IMR-90 (cell line): ENCODE data around the gene ANO9. TPM values are rescaled to one million over a fixed set of nuclear protein-coding genes. Genes with fewer than 3 reads are reported as not detected.

Experiments used
- ATAC-seq: fragments of 200-7000 bp; cut with Tn5 transposase; 2 replicates; pipeline ENCODE4 v1.9.1; 2020; ENCODE audit warnings: low read depth, mild to moderate bottlenecking, moderate library complexity
- BruUV-seq: library from RNA; stranded (reverse); fragments of 400-500 nt; replicated peaks from 2 replicates; lab custom pipeline; 2021; lab: Mats Ljungman, UMichigan
- CTCF ChIA-PET: fragments of 300-600 bp; formaldehyde crosslinking; extraction: SDS; loops from one replicate; lab custom pipeline; 2021; ENCODE audit warnings: antibody characterized with exemption; lab: Yijun Ruan, JAX
- POLR2A ChIA-PET: fragments of 300-600 bp; sonication (Branson Sonifier 250); formaldehyde crosslinking; loops from one replicate; lab custom pipeline; 2022; ENCODE audit warnings: antibody characterized with exemption; ENCODE audit not compliant: unreplicated experiment; lab: Charles Lee
- DNase-seq: peaks from one replicate; pipeline ENCODE4 v3.0.0; 2013
- H2AFZ ChIP-seq: replicated peaks from 2 replicates; pipeline ENCODE3; 2013; ENCODE audit warnings: low read length, mild to moderate bottlenecking; ENCODE audit not compliant: poor library complexity
- H2AK5ac ChIP-seq: 2 replicates; pipeline ENCODE4 v1.6.1; 2013; ENCODE audit warnings: low read depth, low read length, inconsistent platforms
- H2AK9ac ChIP-seq: replicated peaks from 2 replicates; pipeline ENCODE3; 2013; ENCODE audit warnings: mild to moderate bottlenecking, low read depth, low read length, moderate library complexity; ENCODE audit not compliant: poor library complexity
- H2BK120ac ChIP-seq: 2 replicates; pipeline ENCODE4 v1.6.1; 2013; ENCODE audit warnings: low read depth, low read length, inconsistent platforms
- H2BK15ac ChIP-seq: 3 replicates; pipeline ENCODE4 v1.6.1; 2013; ENCODE audit warnings: low read depth, low read length, inconsistent platforms
- H2BK20ac ChIP-seq: 2 replicates; pipeline ENCODE4 v1.6.1; 2013; ENCODE audit warnings: low read depth, mild to moderate bottlenecking, inconsistent platforms, low read length, moderate library complexity
- H2BK5ac ChIP-seq: 2 replicates; pipeline ENCODE4 v1.6.1; 2013; ENCODE audit warnings: mild to moderate bottlenecking, low read depth, low read length, inconsistent platforms; ENCODE audit not compliant: poor library complexity, severe bottlenecking
- H3K14ac ChIP-seq: replicated peaks from 2 replicates; pipeline ENCODE4 v1.6.1; 2013; ENCODE audit warnings: low read depth, low read length, inconsistent platforms
- H3K18ac ChIP-seq: 2 replicates; pipeline ENCODE4 v1.6.1; 2013; ENCODE audit warnings: low read depth, low read length, control low read depth
- H3K23ac ChIP-seq: 2 replicates; pipeline ENCODE4 v1.6.1; 2013; ENCODE audit warnings: low read depth, low read length, inconsistent platforms
- H3K27ac ChIP-seq: 2 replicates; pipeline ENCODE4 v1.5.1; 2013; ENCODE audit warnings: mild to moderate bottlenecking, control low read depth, low read length; ENCODE audit not compliant: insufficient read depth
- H3K27me3 ChIP-seq: 2 replicates; pipeline ENCODE4 v1.6.1; 2013; ENCODE audit warnings: low read length; ENCODE audit not compliant: control insufficient read depth, insufficient read depth
- H3K36me3 ChIP-seq: 2 replicates; pipeline ENCODE4 v1.6.1; 2013; ENCODE audit warnings: low read length, mixed read lengths; ENCODE audit not compliant: control insufficient read depth, insufficient read depth
- H3K4ac ChIP-seq: 2 replicates; pipeline ENCODE4 v1.6.1; 2013; ENCODE audit warnings: low read depth, low read length, inconsistent platforms
- H3K4me1 ChIP-seq: 2 replicates; pipeline ENCODE4 v1.6.1; 2013; ENCODE audit warnings: low read length, mixed read lengths; ENCODE audit not compliant: control insufficient read depth, insufficient read depth
- H3K4me2 ChIP-seq: 2 replicates; pipeline ENCODE4 v1.6.1; 2013; ENCODE audit warnings: low read depth, mild to moderate bottlenecking, control low read depth, low read length, moderate library complexity
- H3K4me3 ChIP-seq: 2 replicates; pipeline ENCODE4 v1.5.1; 2013; ENCODE audit warnings: low read depth, mild to moderate bottlenecking, control low read depth, low read length, moderate library complexity; ENCODE audit not compliant: insufficient read depth
- H3K56ac ChIP-seq: 2 replicates; pipeline ENCODE4 v1.6.1; 2013; ENCODE audit warnings: low read length, inconsistent platforms; ENCODE audit not compliant: insufficient read depth; ENCODE audit errors: extremely low read depth
- H3K79me1 ChIP-seq, 2 experiments: 2 replicates each; pipeline ENCODE4 v1.6.1; 2013; ENCODE audit warnings: low read length in 2 of 2, inconsistent platforms in 1 of 2, low read depth in 1 of 2
- H3K9ac ChIP-seq: 2 replicates; pipeline ENCODE4 v1.6.1; 2013; ENCODE audit warnings: low read depth, low read length, control low read depth
- H3K9me1 ChIP-seq: 2 replicates; pipeline ENCODE4 v1.6.1; 2013; ENCODE audit warnings: low read length, inconsistent platforms; ENCODE audit not compliant: insufficient read depth
- H3K9me3 ChIP-seq: 2 replicates; pipeline ENCODE4 v1.6.1; 2013; ENCODE audit warnings: low read length; ENCODE audit not compliant: control insufficient read depth, insufficient read depth
- H4K20me1 ChIP-seq: 2 replicates; pipeline ENCODE4 v1.6.1; 2013; ENCODE audit warnings: low read length, inconsistent platforms; ENCODE audit not compliant: insufficient read depth
- H4K5ac ChIP-seq: 2 replicates; pipeline ENCODE4 v1.6.1; 2013; ENCODE audit warnings: mild to moderate bottlenecking, low read depth, low read length, control low read depth
- H4K8ac ChIP-seq, 2 experiments: 2 replicates each; pipeline ENCODE4 v1.6.1; 2013; ENCODE audit warnings: low read depth in 2 of 2, low read length in 2 of 2, control low read depth in 1 of 2, inconsistent platforms in 1 of 2
- H4K91ac ChIP-seq: 2 replicates; pipeline ENCODE4 v1.6.1; 2013; ENCODE audit warnings: low read depth, low read length, inconsistent platforms; ENCODE audit not compliant: insufficient read depth
- BHLHE40 ChIP-seq: fragments of 150-350 bp; IDR thresholded peaks from 2 replicates; pipeline ENCODE4 v1.6.1; 2016; ENCODE audit warnings: mild to moderate bottlenecking, low read depth, low read length
- CEBPB ChIP-seq: IDR thresholded peaks from 2 replicates; pipeline ENCODE4 v1.6.1; 2012; ENCODE audit warnings: low read depth, low read length, improper control_type of control experiment
- ELK1 ChIP-seq: fragments of 150-350 bp; IDR thresholded peaks from 2 replicates; pipeline ENCODE4 v1.6.1; 2016; ENCODE audit warnings: low read depth, mild to moderate bottlenecking, low read length, moderate library complexity, borderline replicate concordance
- FOS ChIP-seq: fragments of 150-350 bp; IDR thresholded peaks from 2 replicates; pipeline ENCODE4 v1.6.1; 2016; ENCODE audit warnings: low read depth, low read length
- MAFK ChIP-seq: IDR thresholded peaks from 2 replicates; pipeline ENCODE4 v1.6.1; 2012; ENCODE audit warnings: low read depth, low read length, improper control_type of control experiment
- MXI1 ChIP-seq: IDR thresholded peaks from 2 replicates; pipeline ENCODE4 v1.6.1; 2012; ENCODE audit warnings: low read depth, mild to moderate bottlenecking, low read length, moderate library complexity, borderline replicate concordance
- NFE2L2 ChIP-seq: fragments of 150-350 bp; IDR thresholded peaks from 2 replicates; pipeline ENCODE4 v1.6.1; 2016; ENCODE audit warnings: low read depth, mild to moderate bottlenecking, low read length
- POLR2A ChIP-seq: IDR thresholded peaks from 2 replicates; pipeline ENCODE4 v1.6.1; 2012; ENCODE audit warnings: mild to moderate bottlenecking, low read depth, low read length
- RAD21 ChIP-seq: IDR thresholded peaks from 2 replicates; pipeline ENCODE4 v1.6.1; 2012; ENCODE audit warnings: low read length, improper control_type of control experiment
- SMC3 ChIP-seq: fragments of 150-350 bp; IDR thresholded peaks from 2 replicates; pipeline ENCODE4 v1.6.1; 2016; ENCODE audit warnings: low read depth, mild to moderate bottlenecking, antibody characterized with exemption, low read length, moderate library complexity
- USF2 ChIP-seq: fragments of 150-350 bp; IDR thresholded peaks from 2 replicates; pipeline ENCODE4 v1.6.1; 2017; ENCODE audit warnings: mild to moderate bottlenecking, antibody characterized with exemption, low read length, low read depth
- WGBS, 2 experiments: methylation state at CpG; one replicate each; pipeline versions ENCODE4 v1.1.5 to v1.1.7; 2013; ENCODE audit warnings: missing lambda C conversion rate in 2 of 2; ENCODE audit not compliant: insufficient read length in 1 of 2; ENCODE audit errors: extremely low coverage in 2 of 2; 5-methylcytosine and 5-hydroxymethylcytosine counted together
- dilution Hi-C: fragments of 300-500 bp; cut with HindIII; formaldehyde crosslinking; loops from one replicate; pipeline ENCODE4 v1.14.3; 2018; ENCODE audit warnings: low sequenced_read_pairs; ENCODE audit not compliant: unreplicated experiment
- in situ Hi-C: fragments of 300-500 bp; cut with MboI; formaldehyde crosslinking; loops from 3 replicates; pipeline ENCODE4 v1.14.3; 2019; ENCODE audit warnings: low sequenced_read_pairs, inconsistent platforms, mixed read lengths
- intact Hi-C: fragments of 100-400 bp; cut with micrococcal nuclease; formaldehyde crosslinking; loops from 2 replicates; pipeline ENCODE4 v1.10.0; 2022
- polyA plus RNA-seq, 3 experiments: library from polyadenylated mRNA; depleted of rRNA; stranded (reverse); fragments of >200 nt; gene quantifications; 2 replicates each; pipeline ENCODE4 v1.2.3, GENCODE V29; 2012; ENCODE audit warnings: low replicate concordance in 1 of 3
- total RNA-seq: library from RNA; depleted of rRNA; stranded (reverse); fragments of >200 nt; gene quantifications from 2 replicates; pipeline ENCODE4 v1.2.3, GENCODE V29; 2012
- TF ChIP-seq, protein P1 (sequence below): conservative IDR thresholded peaks from 2 replicates; pipeline ENCODE4 v1.5.1; 2012; ENCODE audit warnings: mild to moderate bottlenecking, low read depth, low read length, improper control_type of control experiment

ANO9 gene
- total and polyA plus RNA-seq, 2 of the 4 experiments (the other 2 are of a cell fraction), result not detected

- Histone ChIP-seq H2AFZ (no peak overlapping the region), H2AK5ac (no peak overlapping the region), H3K36me3 (no peaks in the 10 kb centered on the region), H3K9me1 (no peaks in the 10 kb centered on the region), H4K5ac (no peak overlapping the region), H3K56ac (no peak overlapping the region), H2BK5ac (no peak overlapping the region), H4K20me1 (no peaks in the 10 kb centered on the region), H2BK20ac (no peak overlapping the region), H2AK9ac (no peak overlapping the region), H3K9me3 (peaks cover 4% of the 10 kb centered on the region; the same call in 1 of the 2 replicates), H3K9ac (no peak overlapping the region), H4K8ac (no peak overlapping the region), H3K4me3 (no peak overlapping the region), H3K27me3 (peaks cover 6% of the 10 kb centered on the region), H3K4me1 (no peaks in the 10 kb centered on the region), H4K91ac (no peak overlapping the region), H3K4me2 (no peak overlapping the region), H3K14ac (no peak overlapping the region), H3K18ac (no peak overlapping the region), H3K79me1 (no peaks in the 10 kb centered on the region), H3K27ac (no peak overlapping the region), H3K23ac (no peak overlapping the region), H2BK120ac (no peak overlapping the region), H3K4ac (no peak overlapping the region), H2BK15ac (no peak overlapping the region)
- BruUV-seq, result no TSS peak
- ChIA-PET CTCF (no interaction called here), POLR2A (no interaction called here)
- WGBS, 2 experiments, result 60% methylated on average over 3 of the region's 20 CpGs; no CpG with 5 or more reads in 1 of the 2 experiments
- ATAC-seq, result no peak
- TF ChIP-seq CEBPB (no peak), USF2 (no peak), FOS (no peak), MXI1 (no peak), ELK1 (no peak), NFE2L2 (no peak), POLR2A (no peak), MAFK (no peak), BHLHE40 (no peak), RAD21 (no peak), SMC3 (no peak)
- TF ChIP-seq, protein P1, sequence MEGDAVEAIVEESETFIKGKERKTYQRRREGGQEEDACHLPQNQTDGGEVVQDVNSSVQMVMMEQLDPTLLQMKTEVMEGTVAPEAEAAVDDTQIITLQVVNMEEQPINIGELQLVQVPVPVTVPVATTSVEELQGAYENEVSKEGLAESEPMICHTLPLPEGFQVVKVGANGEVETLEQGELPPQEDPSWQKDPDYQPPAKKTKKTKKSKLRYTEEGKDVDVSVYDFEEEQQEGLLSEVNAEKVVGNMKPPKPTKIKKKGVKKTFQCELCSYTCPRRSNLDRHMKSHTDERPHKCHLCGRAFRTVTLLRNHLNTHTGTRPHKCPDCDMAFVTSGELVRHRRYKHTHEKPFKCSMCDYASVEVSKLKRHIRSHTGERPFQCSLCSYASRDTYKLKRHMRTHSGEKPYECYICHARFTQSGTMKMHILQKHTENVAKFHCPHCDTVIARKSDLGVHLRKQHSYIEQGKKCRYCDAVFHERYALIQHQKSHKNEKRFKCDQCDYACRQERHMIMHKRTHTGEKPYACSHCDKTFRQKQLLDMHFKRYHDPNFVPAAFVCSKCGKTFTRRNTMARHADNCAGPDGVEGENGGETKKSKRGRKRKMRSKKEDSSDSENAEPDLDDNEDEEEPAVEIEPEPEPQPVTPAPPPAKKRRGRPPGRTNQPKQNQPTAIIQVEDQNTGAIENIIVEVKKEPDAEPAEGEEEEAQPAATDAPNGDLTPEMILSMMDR, result no peak
- no peak for DNase-seq
- intact Hi-C loops, result no loop called here
- dilution Hi-C loops, result no loop called here
- in situ Hi-C loops, result no loop called here
Observed at GRCh38 chr11:432501-433100, 9.2 kb downstream of the ANO9 start.
